H1 (cell line): ENCODE data around the gene SPDYE5. TPM values are rescaled to one million over a fixed set of nuclear protein-coding genes. Genes with fewer than 3 reads are reported as not detected.

ENCODE experiments used
- CTCF ChIA-PET: fragments of 300-600 bp; sonication (Branson Sonifier 250); formaldehyde crosslinking; loops from one replicate; lab custom pipeline; 2021; ENCODE audit not compliant: partially characterized antibody; lab: Charles Lee
- POLR2A ChIA-PET: fragments of 300-600 bp; sonication (Branson Sonifier 250); formaldehyde crosslinking; loops from one replicate; lab custom pipeline; 2021; ENCODE audit warnings: inconsistent platforms; ENCODE audit not compliant: partially characterized antibody; lab: Charles Lee
- DNase-seq, 2 experiments: peaks; one replicate each; pipeline versions ENCODE4 v3.0.0 to v3.0.0-alpha.2; 2010 to 2022; ENCODE audit warnings: low spot score in 2 of 2, low read depth in 1 of 2, mixed read lengths in 1 of 2
- FAIRE-seq: peaks from 2 replicates; lab custom pipeline; 2011; peaks lifted over from hg19 to GRCh38; lab: Jason Lieb, UNC
- H2AFZ ChIP-seq: 2 replicates; pipeline ENCODE4 v1.8.1; 2012; ENCODE audit warnings: low read length, inconsistent platforms
- H2AK5ac ChIP-seq: 2 replicates; pipeline ENCODE4 v1.6.1; 2013; ENCODE audit warnings: low read depth, low read length
- H2BK120ac ChIP-seq: replicated peaks from 2 replicates; pipeline ENCODE3; 2013; ENCODE audit warnings: low read depth, low read length, inconsistent platforms
- H2BK12ac ChIP-seq: 2 replicates; pipeline ENCODE4 v1.6.1; 2013; ENCODE audit warnings: low read depth, low read length
- H2BK15ac ChIP-seq: 2 replicates; pipeline ENCODE4 v1.6.1; 2013; ENCODE audit warnings: low read length
- H2BK20ac ChIP-seq: 2 replicates; pipeline ENCODE4 v1.6.1; 2013; ENCODE audit warnings: low read length
- H2BK5ac ChIP-seq: 2 replicates; pipeline ENCODE4 v1.6.1; 2013; ENCODE audit warnings: low read depth, low read length
- H3K14ac ChIP-seq: 2 replicates; pipeline ENCODE4 v1.6.1; 2013; ENCODE audit warnings: inconsistent platforms; ENCODE audit not compliant: insufficient read length
- H3K18ac ChIP-seq: 2 replicates; pipeline ENCODE4 v1.6.1; 2013; ENCODE audit warnings: low read length; ENCODE audit errors: extremely low read depth
- H3K23ac ChIP-seq: 2 replicates; pipeline ENCODE4 v1.6.1; 2013; ENCODE audit warnings: inconsistent platforms; ENCODE audit not compliant: insufficient read length
- H3K23me2 ChIP-seq: 2 replicates; pipeline ENCODE4 v1.6.1; 2013; ENCODE audit warnings: low read depth, low read length
- H3K27ac ChIP-seq: 2 replicates; pipeline ENCODE4 v1.6.1; 2011; ENCODE audit warnings: low read depth, low read length, inconsistent platforms
- H3K27me3 ChIP-seq, 4 experiments: replicated peaks in 1 of 4; 1 replicate in 1 of 4; 2 replicates in 3 of 4; pipeline versions ENCODE4 v1.6.1 to v1.8.1; 2011 to 2013; ENCODE audit warnings: low read length in 3 of 4, mild to moderate bottlenecking in 3 of 4, inconsistent platforms in 2 of 4, mixed read lengths in 2 of 4, moderate library complexity in 1 of 4; ENCODE audit not compliant: control insufficient read depth in 3 of 4, insufficient read depth in 3 of 4; ENCODE audit errors: extremely low read depth in 1 of 4
- H3K36me3 ChIP-seq, 4 experiments: 2 replicates each; pipeline versions ENCODE4 v1.6.1 to v1.8.1; 2011 to 2013; ENCODE audit warnings: mild to moderate bottlenecking in 4 of 4, low read length in 3 of 4, moderate library complexity in 2 of 4, control low read depth in 1 of 4, inconsistent platforms in 1 of 4; ENCODE audit not compliant: insufficient read depth in 4 of 4, control insufficient read depth in 2 of 4
- H3K4ac ChIP-seq: replicated peaks from 2 replicates; pipeline ENCODE3; 2013; ENCODE audit warnings: low read length, low read depth, mixed read lengths, inconsistent platforms; ENCODE audit not compliant: insufficient read length
- H3K4me1 ChIP-seq, 4 experiments: replicated peaks in 1 of 4; 1 replicate in 1 of 4; 2 replicates in 3 of 4; pipeline versions ENCODE4 v1.6.1 to v1.8.1; 2011 to 2013; ENCODE audit warnings: low read length in 3 of 4, inconsistent platforms in 2 of 4, mixed read lengths in 1 of 4; ENCODE audit not compliant: insufficient read depth in 4 of 4, control insufficient read depth in 3 of 4
- H3K4me2 ChIP-seq, 2 experiments: 2 replicates each; pipeline versions ENCODE4 v1.6.1 to v1.8.1; 2011 to 2013; ENCODE audit warnings: low read depth in 2 of 2, low read length in 2 of 2, control low read depth in 1 of 2, inconsistent platforms in 1 of 2, mild to moderate bottlenecking in 1 of 2; ENCODE audit not compliant: insufficient read depth in 1 of 2
- H3K4me3 ChIP-seq, 4 experiments: fragments of 200-600, 300-600 bp in 1 of 4; sonication (generic), shearing (Covaris generic), sonication (Bioruptor Twin) in 1 of 4; 2 replicates each; pipeline versions ENCODE4 v1.5.1 to v1.8.1; 2011 to 2016; ENCODE audit warnings: low read length in 4 of 4, low read depth in 3 of 4, control low read depth in 2 of 4, inconsistent platforms in 2 of 4, mild to moderate bottlenecking in 2 of 4, mixed read lengths in 1 of 4, moderate library complexity in 1 of 4; ENCODE audit not compliant: insufficient read depth in 2 of 4; ENCODE audit errors: extremely low read depth in 1 of 4
- H3K56ac ChIP-seq: replicated peaks from 2 replicates; pipeline ENCODE3; 2013; ENCODE audit warnings: low read depth, mild to moderate bottlenecking, mixed read lengths, low read length, inconsistent platforms; ENCODE audit not compliant: insufficient read length
- H3K79me1 ChIP-seq: 2 replicates; pipeline ENCODE4 v1.6.1; 2013; ENCODE audit warnings: low read depth, low read length, control low read depth
- H3K79me2 ChIP-seq, 2 experiments: 2 replicates each; pipeline versions ENCODE4 v1.6.1 to v1.8.1; 2012 to 2013; ENCODE audit warnings: low read length in 2 of 2, mild to moderate bottlenecking in 2 of 2, inconsistent platforms in 1 of 2; ENCODE audit not compliant: insufficient read depth in 2 of 2, control insufficient read depth in 1 of 2
- H3K9ac ChIP-seq, 4 experiments: replicated peaks in 1 of 4; 1 replicate in 1 of 4; 2 replicates in 3 of 4; pipeline versions ENCODE4 v1.6.1 to v1.8.1; 2011 to 2013; ENCODE audit warnings: low read depth in 3 of 4, low read length in 3 of 4, control low read depth in 2 of 4, mild to moderate bottlenecking in 2 of 4, moderate library complexity in 2 of 4, inconsistent platforms in 1 of 4; ENCODE audit errors: extremely low read depth in 1 of 4
- H3K9me3 ChIP-seq, 2 experiments: 2 replicates each; pipeline versions ENCODE4 v1.6.1 to v1.8.1; 2012 to 2013; ENCODE audit warnings: mild to moderate bottlenecking in 2 of 2, moderate library complexity in 2 of 2, control low read depth in 1 of 2, inconsistent platforms in 1 of 2, low read depth in 1 of 2, low read length in 1 of 2, mixed read lengths in 1 of 2; ENCODE audit not compliant: insufficient read depth in 2 of 2
- H4K20me1 ChIP-seq, 2 experiments: replicated peaks in 1 of 2; 2 replicates each; pipeline versions ENCODE3 to v1.8.1; 2011 to 2013; ENCODE audit warnings: inconsistent platforms in 2 of 2, low read length in 2 of 2, mild to moderate bottlenecking in 1 of 2; ENCODE audit not compliant: insufficient read depth in 2 of 2, control insufficient read depth in 1 of 2
- H4K5ac ChIP-seq: 2 replicates; pipeline ENCODE4 v1.6.1; 2013; ENCODE audit warnings: low read length, low read depth, mixed read lengths, inconsistent platforms; ENCODE audit not compliant: insufficient read length
- H4K8ac ChIP-seq: 2 replicates; pipeline ENCODE4 v1.8.0; 2013; ENCODE audit warnings: mild to moderate bottlenecking, moderate library complexity, low read length, inconsistent platforms; ENCODE audit not compliant: insufficient read depth; ENCODE audit errors: extremely low read depth
- H4K91ac ChIP-seq: replicated peaks from 2 replicates; pipeline ENCODE3; 2013; ENCODE audit warnings: low read length, mixed read lengths, inconsistent platforms; ENCODE audit not compliant: insufficient read length
- JUND ChIP-seq: IDR thresholded peaks from 2 replicates; pipeline ENCODE4 v1.6.1; 2011; ENCODE audit warnings: mild to moderate bottlenecking, improper control_type of control experiment, low read length
- POLR2A ChIP-seq, 2 experiments: IDR thresholded peaks; 1 replicate in 1 of 2; 2 replicates in 1 of 2; pipeline ENCODE4 v1.6.1; 2011; ENCODE audit warnings: low read depth in 2 of 2, low read length in 2 of 2, mild to moderate bottlenecking in 2 of 2; ENCODE audit errors: control extremely low read depth in 1 of 2
- POLR2AphosphoS5 ChIP-seq: IDR thresholded peaks from 2 replicates; pipeline ENCODE4 v1.6.1; 2011; ENCODE audit warnings: low read depth, low read length
- WGBS, 2 experiments: shearing (Covaris generic) in 1 of 2; methylation state at CpG; one replicate each; pipeline versions ENCODE4 v1.1.6 to v1.1.7; 2013 to 2015; ENCODE audit warnings: low lambda C conversion rate in 2 of 2, mixed read lengths in 2 of 2, inconsistent platforms in 1 of 2, low coverage in 1 of 2, missing lambda C conversion rate in 1 of 2; ENCODE audit not compliant: insufficient replicate concordance in 2 of 2, insufficient coverage in 1 of 2, insufficient read length in 1 of 2; ENCODE audit errors: extremely low coverage in 1 of 2, missing lambda C conversion rate in 1 of 2; 5-methylcytosine and 5-hydroxymethylcytosine counted together
- polyA plus RNA-seq, 7 experiments: library from polyadenylated mRNA; depleted of rRNA in 3 of 7; stranded (reverse) in 5 of 7; unstranded in 2 of 7; fragments of >200 nt in 5 of 7; fragments of 200-250 nt in 2 of 7; gene quantifications; 1 replicate in 5 of 7; 2 replicates in 1 of 7; 4 replicates in 1 of 7; pipeline versions ENCODE4 v1.2.1 to v1.2.3, GENCODE V29; 2011 to 2013; ENCODE audit warnings: missing spikeins in 2 of 7, mixed read lengths in 2 of 7
- total RNA-seq: library from RNA; stranded (reverse); fragmentation: NEBNext Ultra II Directional; extraction: Animal tissue kit (Norgen Biotek cat#: 25700); gene quantifications from 2 replicates; pipeline ENCODE4 v1.2.1, GENCODE V29; 2021

SPDYE5 gene
- total and polyA plus RNA-seq, 2 of the 8 experiments (the other 6 are each of a cell fraction or from before 2014, with no cell fraction given), result not detected

DNA sequence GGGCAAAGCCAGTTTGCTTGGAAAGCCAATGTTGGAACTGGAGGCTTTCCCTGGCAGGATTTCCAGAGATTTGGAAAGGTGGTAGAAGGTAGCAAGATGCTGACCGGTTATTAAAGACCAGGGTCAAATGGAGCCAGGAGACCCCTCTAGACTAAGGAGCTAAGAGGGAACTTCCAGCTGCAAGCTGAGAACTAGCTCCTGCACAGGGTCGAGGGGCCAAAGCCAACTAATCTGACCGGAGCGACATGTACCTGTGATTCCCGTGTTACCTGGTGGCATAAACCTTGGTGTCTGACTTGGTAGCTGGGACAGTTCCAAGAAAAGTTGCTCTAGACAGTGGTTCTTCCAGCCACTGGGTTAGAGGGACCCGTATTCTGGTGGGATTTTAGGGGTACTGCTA, 41.8 kb downstream of the SPDYE5 start:
- Histone ChIP-seq H3K79me2 (no peaks in the 10 kb centered on the region), H3K4me2 (no peak overlapping the region), H4K8ac (no peak overlapping the region), H4K91ac (no peak overlapping the region), H2AK5ac (no peak overlapping the region), H3K18ac (no peak overlapping the region), H2BK20ac (no peak overlapping the region), H3K4me1 (no peaks in the 10 kb centered on the region; a peak in 1 of 7 replicates), H4K20me1 (no peaks in the 10 kb centered on the region), H2BK120ac (no peak overlapping the region), H3K27ac (no peak overlapping the region), H3K23ac (no peak overlapping the region), H3K36me3 (peaks cover 19 to 33% (median 32%) of the 10 kb centered on the region in 4 experiments), H3K4ac (no peak overlapping the region), H3K23me2 (no peaks in the 10 kb centered on the region), H2BK5ac (no peak overlapping the region), H4K5ac (no peak overlapping the region), H3K56ac (no peak overlapping the region), H2BK15ac (no peak overlapping the region), H3K14ac (no peak overlapping the region), H3K9me3 (no peaks in the 10 kb centered on the region)
- POLR2A ChIA-PET, result no interaction called here
- FAIRE-seq (no peak), DNase-seq (peak in 1 of 2 experiments; percentile 29)
- TF ChIP-seq POLR2AphosphoS5, result 0 out of 2 replicates have a peak, but pooled peaks have one; percentile 19
- TF ChIP-seq POLR2A (IDR thresholded peaks at IDR 0.05; ENCODE audit: control extremely low read depth in 1 of 2, low read depth in 2 of 2, low read length in 2 of 2), result no peak
- no peak for TF ChIP-seq JUND
- TF ChIP-seq, all 59 proteins: peak for 1
- 86% methylated on average over 6 of the region's 6 CpGs; no CpG with 5 or more reads in 1 of the 2 experiments for WGBS, 2 experiments
- Histone ChIP-seq H3K9ac (no peak overlapping the region), H2AFZ (no peak overlapping the region), H3K4me3 (no peak overlapping the region), H3K79me1 (no peaks in the 10 kb centered on the region), H2BK12ac (no peak overlapping the region), H3K27me3 (no peaks in the 10 kb centered on the region)
- CTCF ChIA-PET, result interaction anchor here (1.4 kb wide), 1 partner anchor 13 kb away, joined by 4 read pairs; no protein-coding TSS in a partner anchor
